Activated CD4-positive, CD25-positive, alpha-beta regulatory T cell treated with anti-CD3 and anti-CD28 coated beads, Interleukin-2, amount 50 U/mL, for 16 hours (primary cell): ENCODE data around the gene VSIR.

ENCODE experiments used
- DNase-seq: peaks from one replicate; pipeline ENCODE4 v3.0.0-alpha.2; 2020; ENCODE audit warnings: low read depth, low spot score

The VSIR gene

DNA sequence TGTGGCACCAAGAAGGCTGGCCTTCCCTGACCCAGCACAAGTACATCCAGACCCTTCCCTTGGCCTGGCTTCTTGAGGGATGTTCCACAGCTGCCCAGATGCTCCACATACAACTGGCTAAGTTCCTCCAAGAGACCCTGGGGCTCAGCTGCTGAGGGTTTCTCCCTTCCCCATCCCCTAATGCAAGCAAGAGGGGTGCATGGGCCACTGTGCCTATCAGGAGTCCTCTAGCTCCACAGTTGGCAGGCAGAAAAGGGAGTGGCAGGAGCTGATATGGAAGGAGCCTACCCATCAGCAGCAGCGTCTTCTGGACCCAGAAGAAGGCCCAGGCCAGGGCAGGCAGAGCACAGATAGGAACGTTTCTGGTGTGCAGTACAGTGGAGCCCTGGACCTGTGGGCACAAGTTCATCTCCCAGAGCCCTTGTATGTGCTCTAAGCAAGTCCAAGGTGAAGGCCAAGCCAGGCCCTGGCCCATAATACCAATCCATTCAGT lies 26.2 kb downstream of the VSIR start:
- no peak for DNase-seq

DNA sequence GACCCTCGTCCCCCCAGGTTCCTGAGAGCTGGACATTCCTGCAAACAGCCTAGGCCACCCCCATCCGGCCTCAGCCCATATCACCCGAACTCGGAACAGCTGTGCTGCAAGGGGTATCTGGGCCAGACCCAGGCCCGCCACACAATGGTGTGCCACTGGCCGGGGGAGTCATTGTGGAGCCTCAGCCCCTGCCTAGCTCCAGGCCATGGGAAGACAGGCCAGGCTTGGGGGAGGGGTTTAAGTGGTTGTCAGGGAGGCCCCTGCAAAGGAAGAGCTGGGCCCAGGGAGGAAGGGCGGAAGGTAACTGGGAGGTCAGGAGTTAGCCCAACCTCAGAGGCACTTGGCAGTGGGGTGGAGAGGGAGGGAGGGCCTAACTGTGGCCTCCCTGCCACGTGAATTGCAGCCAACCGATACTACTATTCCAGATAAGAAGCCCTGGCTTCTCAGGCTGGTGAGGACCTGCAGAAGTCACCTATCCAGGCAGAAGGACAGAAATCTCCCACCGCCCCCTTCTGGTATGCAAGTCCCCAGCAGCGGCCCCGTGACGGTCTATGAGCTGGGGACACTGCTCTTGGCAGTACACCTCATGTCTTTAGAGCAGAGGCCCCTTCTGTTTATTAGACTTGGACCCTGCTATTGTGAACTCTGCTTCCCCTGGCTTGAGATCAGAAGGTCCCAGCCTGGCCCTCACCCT lies 26.8 kb downstream of the VSIR start:
- no peak for DNase-seq

GRCh38 chr10:71745664-71746250 lies 27.6 kb downstream of the VSIR start:
- DNase-seq = no peak

DNA sequence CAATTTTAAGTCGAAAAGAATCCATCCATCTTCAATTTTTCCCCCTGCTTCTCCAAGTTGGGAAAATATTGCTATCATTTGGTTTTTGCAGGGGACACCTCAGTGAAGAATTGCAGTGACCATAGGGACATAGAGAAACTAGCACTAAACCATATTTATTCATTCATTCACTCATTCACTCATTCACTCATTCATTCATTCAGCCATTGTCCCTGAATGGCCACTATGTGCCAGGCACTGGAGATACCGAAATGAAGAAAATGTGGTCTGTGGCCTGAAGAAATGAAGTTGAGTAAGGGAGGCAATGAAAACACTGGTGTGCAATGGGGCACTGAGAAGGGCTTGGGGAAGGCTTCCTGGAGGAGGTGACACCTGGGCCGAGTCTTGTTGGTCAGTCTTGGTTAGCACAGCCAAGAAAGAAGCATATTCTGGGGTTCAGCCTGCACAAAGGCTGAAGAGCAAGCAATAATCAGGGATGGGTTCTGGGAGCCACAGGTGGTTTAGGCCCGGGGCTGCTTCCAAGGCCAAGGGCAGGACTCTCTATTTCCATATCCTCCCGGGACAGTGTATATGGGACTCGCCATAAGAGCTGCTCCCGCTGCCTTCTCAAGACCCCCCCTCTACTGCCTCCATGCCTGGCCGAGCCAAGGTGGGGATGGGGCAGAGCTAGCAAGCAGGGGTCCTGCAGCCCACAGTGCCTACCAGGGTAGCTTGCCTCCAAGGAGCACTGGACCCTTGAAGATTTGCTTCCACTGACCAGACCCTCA lies 28.2 kb downstream of the VSIR start:
- no peak for DNase-seq

- no peak for DNase-seq
Measured at GRCh38 chr10:71743866-71744265, 29.5 kb downstream of the VSIR start.

DNA sequence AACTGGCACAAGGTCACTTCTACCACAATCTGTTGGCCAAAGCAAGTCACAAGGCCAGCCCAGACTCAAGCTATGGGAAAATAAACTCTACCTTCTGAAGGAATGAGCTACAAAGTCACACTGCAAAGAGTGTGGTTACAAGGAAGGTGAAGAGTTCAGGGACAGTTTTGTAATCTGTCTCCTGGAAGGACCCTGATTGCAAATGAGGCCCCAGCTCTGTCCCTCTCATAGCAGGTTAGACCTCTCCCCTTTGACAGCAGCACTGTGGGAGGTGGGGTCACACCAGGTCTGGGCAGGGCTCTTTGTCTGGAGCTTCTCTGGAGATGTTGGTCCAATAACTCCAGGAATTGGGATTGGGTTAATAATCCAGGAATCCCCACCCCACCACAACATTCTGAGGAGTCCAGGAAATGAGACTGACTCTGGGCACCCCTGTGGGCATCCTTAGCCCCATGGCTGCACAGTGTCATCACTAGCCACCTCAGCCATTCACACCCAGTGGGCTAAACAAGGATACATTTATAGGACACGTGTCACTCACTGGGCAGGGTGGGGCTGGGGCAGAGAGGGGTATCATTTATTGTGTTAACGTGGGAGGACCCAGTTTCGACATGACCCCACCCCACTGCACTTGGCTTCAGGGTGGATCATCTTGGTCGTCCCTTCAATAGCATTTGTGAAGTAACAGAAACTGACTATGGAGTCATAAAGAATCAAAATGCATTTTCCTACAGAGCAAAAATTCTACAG lies 30.1 kb downstream of the VSIR start:
- DNase-seq = no peak

DNA sequence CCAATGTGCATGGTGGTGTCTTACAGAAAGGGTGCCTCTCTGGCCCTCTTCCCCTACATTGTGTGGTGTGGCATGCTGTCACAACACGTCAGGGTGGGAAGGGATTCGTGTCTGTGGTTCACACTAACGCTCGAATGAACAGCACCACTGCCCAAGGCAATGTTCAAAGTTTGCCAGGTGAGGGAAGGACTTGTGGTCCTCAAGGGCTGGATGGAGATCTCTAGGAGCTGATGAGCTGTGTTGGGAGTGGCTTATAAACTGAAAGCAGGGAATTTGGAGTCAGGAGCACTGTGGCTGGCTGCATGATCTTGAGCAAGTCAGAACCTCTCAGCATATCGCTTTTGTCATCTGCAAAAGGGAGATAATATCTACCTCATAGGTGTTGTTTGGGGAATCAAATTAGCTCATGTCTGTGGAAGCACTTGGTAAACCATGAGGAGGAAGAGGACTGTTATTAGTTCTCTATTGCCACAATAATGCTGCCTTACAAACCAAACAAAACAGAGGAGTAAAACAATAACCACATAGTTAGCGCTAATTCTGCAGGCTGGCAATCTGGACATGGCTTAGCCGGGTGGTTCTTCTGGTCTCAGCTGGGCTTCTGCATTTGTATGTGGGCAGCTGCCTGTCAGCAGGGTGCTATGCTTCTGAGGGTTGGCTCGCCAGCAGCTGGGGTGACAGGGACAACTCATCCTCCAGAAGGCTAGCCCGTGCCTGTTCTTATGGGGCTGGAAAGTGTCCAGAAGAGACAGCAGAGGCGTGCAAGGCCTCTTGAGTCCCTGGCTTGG lies 30.8 kb downstream of the VSIR start:
- DNase-seq = no peak

- no peak for DNase-seq
Measured at GRCh38 chr10:71741671-71742070, 31.6 kb downstream of the VSIR start.

DNA sequence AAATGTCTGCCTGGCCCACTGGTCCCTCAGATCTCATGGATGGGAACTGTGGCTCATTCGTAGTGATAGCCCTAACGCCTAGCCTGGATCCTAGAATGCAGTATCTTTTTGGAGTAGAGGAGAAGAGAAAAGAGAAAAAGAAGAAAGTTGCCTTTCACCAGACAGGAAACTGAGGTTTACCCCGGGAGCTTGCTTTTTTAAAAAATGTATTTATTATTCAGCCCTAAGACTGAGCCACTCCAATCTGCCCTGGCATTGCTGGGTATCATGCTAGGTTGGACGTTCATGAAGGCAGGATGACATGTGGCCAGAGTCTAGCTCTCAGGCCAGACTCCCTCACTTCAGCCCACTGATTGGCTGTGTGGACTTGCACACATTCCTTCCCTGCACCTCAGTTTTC lies 32.3 kb downstream of the VSIR start:
- no peak for DNase-seq

GRCh38 chr10:71740069-71740653 lies 33.2 kb downstream of the VSIR start:
- DNase-seq = no peak

GRCh38 chr10:71739358-71739900 lies 33.9 kb downstream of the VSIR start:
- DNase-seq = no peak

DNA sequence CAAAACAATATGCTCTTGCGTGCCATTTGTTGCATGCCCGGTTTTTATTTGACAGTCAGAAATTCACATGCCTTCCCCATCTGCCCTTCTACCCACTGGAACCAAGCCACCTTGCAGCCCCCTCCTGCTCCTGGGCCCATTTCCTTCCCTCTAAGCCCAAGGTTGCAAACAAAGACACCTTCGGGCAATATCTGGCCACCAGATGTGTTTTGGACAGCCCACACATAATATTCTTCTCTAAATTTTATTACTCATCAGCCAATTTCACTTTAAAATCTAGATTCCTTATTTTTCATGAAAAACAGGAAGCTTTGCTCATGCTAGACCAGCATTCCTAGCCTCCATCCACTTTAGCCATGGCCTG lies 35.5 kb downstream of the VSIR start:
- no peak for DNase-seq

DNA sequence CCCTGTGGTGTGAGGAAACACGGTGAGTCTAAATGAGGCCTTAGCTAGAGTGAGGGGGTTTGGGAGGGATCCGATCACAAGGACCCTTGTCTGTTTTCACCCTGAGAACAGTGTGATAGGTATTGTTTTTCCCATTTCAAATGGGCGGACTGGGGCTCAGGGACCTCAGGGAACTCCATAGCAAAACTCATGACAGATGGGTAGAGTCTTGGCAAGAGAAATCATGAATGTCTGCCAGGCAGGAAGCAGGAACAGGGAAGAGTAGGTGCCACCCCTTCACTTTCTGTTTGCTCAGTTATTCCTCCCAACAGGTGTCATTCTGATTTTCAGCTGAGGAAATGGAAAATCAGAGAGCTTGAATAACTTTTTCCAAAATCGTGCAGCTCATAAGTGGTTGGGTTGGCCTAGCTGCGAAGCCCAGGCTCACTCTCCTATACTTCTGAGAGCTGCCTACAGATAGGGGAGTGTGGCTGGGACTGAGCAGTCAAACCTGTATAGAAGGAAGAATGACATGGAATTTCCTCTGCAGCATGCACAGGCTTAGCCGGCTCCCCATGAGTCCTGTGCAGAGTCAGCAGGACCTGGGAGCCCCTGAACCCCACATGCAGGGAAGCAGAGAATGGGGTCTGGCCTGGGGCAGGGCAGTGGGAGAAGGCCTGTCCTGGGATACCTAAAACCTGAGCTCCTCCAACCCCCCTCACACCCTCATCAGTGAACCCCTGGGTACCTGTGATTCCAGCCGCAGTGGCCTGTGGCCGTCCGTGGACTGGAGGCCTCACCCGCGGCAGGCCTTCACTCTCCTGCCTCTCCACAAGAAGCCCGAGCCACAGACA lies 36.1 kb downstream of the VSIR start:
- no peak for DNase-seq

- DNase-seq = no peak
Measured at GRCh38 chr10:71736570-71736952, 36.8 kb downstream of the VSIR start.

- DNase-seq = no peak
Measured at GRCh38 chr10:71735709-71736569, 37.4 kb downstream of the VSIR start.

DNA sequence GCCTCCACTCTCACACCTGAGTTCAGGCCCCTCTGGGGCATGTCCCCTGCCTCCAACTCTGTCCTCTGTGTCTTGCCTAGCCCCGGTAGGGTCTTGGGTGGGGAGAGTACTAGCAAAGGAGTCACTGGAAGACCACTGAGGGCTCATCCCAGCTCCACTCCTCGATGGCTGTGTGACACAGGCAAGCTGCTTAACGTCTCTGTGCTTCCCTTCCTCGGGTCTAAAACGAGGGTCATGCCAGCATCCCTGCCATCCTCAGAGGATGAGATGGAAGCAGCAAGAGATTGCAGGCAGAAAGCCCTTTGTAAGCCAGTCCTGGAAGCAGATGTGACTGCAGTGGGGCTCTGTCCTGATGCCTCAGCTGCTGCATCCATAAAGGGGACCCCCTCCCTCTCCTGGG lies 38.5 kb downstream of the VSIR start:
- DNase-seq = no peak

DNA sequence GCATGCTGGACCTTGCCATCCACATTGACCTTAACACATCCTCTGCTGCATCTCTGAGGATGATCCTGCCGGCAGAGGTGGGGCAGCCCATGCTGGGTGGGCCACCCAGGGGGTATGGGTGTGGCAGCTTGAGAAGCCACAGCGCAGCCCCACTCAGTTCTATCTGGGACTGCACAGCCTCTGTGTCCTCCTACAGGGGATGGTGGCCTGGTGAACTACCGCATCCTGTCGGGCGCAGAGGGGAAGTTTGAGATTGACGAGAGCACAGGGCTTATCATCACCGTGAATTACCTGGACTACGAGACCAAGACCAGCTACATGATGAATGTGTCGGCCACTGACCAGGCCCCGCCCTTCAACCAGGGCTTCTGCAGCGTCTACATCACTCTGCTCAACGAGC lies 41.5 kb downstream of the VSIR start:
- no peak for DNase-seq

DNA sequence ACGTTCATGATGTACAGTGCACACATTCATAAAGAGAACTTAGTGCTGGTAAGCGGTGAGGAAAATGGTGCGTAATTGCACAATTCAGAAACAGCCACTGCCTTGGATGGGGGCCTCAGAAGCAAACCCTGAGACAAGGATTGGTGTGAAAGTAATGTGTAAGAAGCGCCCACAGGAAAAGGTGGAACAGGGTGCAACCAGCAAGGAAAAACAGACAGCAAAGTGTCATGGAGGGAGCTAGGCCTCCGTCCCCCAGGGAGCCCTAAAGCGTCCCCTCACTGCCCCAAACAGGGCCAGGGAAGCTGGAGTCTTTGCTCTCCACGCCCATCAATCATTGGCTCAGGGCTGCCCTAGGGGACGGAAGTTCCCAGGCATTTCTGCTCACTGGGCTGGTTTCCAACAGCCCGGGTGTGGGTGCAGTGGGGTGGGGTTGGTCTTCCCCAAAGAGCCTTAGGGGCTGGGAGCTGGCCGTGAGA lies 44.1 kb downstream of the VSIR start:
- no peak for DNase-seq
